Mucosa of gallbladder (tissue), 1 donor: ENCODE measurements around the gene PAEP. TPM values are rescaled to one million over a fixed set of nuclear protein-coding genes. Genes with fewer than 3 reads are reported as not detected.
"Not testable (repeated sequence)": the region's sequence is repeated elsewhere in the genome, so short reads cannot be mapped to it uniquely, and the experiment has no call there.

Experiments used
- DNase-seq: peaks from one replicate; pipeline ENCODE4 v3.0.0-alpha.2; 2020; ENCODE audit warnings: low spot score
- total RNA-seq: library from RNA; stranded (reverse); gene quantifications from one replicate; pipeline ENCODE4 v1.2.1, GENCODE V29; 2021
- donor health status: DM: no; HTN: no; CAD: no.

Gene PAEP
- not detected for total RNA-seq

DNA sequence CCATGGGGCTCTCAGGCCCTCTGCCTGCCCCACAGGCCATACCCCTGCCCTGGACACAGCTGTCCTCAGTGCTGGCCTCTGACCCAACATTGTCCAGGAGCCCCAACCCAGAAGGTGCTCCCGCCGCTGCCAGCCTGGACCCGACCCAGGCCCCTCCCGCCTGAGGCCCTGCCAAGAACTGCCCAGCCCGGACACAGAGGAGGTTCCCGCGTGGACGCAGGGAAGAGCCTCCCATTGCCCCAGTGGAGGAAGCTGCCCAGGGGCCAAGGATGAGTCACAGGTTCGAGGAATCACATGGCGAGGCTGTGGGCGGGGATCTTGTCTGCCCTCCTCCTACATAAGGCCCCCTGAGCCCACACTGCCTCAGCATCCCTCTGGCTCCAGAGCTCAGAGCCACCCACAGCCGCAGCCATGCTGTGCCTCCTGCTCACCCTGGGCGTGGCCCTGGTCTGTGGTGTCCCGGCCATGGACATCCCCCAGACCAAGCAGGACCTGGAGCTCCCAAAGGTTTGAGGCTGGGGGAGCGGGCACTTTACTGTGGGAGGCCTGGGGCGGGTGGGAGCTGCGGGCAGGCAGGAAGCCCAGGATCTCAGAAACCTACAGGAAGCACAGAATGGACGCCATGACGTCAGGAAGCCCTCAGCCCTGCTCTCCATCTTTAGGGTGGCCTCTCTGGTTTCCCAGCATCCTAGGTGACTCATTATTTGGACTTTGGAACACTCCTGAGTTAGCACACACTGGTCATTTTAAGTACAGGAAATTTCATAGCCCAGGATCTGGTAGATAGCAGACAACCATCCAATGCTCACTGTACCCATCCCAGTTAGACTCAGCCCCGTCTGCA lies at the start of gene PAEP:
PAEP (plus strand) TSS at position 366 of the 844 bp plus-strand sequence.
- DNase-seq, result no peak

GRCh38 chr9:135512241-135512603 lies 49.3 kb upstream of the PAEP start:
- DNase-seq, result no peak

DNA sequence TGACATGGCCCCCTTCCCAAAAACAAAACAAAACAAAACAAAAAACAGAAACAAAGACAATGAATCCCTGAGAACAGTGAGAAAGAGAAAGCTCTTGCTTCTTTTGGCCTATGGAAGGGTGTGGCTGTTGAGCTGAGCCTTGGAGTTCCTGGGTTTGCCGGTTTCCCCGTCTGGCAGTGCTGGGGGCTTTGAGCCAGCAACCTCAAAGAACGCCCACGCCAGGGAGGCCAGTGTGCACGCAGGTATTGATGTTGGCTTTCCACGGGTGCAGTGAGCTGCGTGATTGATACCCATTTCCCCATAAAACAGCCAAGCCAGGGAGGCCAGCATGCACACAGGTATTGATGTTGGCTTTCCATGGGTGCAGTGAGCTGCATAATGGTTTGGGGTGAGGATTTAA lies 48.7 kb upstream of the PAEP start:
- no peak for DNase-seq

GRCh38 chr9:135513351-135513846 lies 48.2 kb upstream of the PAEP start:
- no peak for DNase-seq

GRCh38 chr9:135513906-135514305 lies 47.6 kb upstream of the PAEP start:
- DNase-seq, result not testable (repeated sequence)

DNA sequence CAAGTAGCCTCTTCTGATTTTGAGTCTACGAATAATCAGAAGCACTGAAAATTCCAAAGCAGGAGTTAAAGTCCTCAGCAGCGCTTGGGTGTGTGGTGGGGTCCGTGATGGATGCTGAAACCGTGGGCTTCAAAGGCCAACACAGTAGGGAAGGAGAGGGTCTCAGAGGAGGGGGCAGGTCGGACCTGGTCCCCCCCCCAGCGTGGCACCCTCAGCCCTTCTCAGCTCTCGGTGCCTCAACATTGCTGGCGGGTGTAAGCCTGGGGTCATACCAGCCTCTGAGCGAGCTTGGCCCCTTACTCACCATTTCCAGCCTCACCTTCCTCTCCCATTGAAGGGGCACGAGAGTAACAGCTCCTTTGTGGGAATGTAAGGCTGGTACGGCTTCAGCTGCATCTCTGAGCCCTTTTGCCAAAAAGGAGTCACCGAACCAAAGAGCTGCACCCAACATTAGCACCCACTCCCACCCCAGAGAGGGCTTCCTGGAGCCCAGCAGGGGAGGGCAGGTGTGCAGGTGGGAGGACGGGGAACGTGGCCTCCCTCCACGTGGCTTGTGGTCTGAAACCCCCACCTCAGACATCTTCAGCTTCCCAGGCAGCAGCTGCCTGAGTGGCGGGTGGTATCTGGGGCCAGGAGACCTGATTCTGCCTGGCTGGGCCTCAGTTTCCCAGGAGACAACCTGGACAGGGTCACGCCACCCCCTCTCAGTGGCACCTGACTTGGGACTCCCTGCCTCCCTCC lies 47.0 kb upstream of the PAEP start:
- no peak for DNase-seq

DNA sequence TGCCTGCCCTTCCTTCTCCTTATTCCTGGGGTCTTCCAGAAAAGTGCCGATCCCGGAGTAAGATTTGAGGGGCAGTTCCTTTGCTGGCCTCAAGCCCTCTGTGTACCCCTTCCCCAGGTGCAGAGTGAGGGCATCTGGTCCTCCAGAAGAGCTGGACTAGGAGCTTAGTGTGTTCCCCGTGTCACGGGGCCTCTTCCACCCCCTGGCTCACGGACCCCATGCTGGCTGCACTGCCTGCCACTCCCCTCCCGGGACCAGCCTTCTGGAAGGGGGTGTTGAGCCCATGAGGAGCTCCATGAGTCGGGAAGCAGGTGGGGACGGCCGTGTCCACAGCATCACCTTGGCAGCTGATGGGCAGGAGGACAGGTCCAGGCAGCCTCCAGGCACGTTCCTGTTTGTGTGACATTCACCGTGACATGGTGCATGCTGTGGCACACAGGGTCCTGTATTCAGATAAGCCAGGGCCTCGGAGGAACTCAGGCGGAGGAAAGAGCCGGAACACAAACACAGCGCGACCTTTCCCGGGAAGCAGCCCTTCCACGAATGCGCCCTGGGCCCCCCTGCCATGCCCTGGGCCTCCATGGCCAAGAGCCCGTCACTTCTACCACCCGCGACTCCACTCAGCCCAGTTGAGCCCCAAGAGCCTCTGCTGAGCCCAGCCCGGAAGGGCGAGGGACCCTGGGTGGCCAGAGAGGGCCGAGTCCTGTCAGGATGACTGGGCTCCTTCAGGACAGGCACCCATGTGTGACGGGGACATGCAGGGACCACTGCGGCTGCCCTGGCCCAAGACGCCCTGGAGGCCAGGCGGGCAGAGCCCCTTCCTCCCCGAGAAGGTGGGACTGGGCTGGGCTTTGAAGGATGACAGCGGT lies 46.2 kb upstream of the PAEP start:
- DNase-seq, result no peak

GRCh38 chr9:135516132-135516860 lies 45.3 kb upstream of the PAEP start:
- no peak for DNase-seq

- no peak for DNase-seq
These were observed 44.1 kb upstream of the PAEP start for GRCh38 chr9:135517407-135517822.

- DNase-seq, result no peak
These were observed 42.2 kb upstream of the PAEP start for GRCh38 chr9:135519179-135519971.

DNA sequence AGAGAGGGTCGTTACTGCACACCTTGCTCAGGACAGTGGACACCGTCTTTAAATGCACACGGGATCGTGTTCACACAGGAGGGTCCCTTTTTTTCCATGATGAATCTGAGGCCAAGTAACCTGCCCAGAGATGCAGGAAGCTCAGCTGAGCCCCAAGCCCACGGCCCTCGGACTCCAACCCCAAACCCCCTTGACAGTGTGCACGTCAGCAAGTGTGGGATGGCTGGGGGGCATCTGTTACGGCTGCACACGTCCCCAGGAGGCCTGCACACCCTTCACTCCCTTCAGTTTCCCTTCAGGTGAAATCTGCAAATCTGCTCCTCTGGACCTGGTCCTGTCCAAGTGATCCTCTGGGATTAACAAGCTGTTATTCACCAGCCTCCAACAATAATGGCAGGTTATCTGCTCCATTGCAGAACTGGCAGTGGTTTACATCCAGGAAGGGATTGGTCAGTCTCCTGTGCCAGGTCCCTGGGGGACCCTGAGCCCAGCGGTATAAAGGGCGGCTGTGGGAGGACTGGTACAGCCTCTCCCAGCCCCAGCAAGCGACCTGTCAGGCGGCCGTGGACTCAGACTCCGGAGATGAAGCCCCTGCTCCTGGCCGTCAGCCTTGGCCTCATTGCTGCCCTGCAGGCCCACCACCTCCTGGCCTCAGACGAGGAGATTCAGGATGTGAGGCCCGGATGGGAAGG lies 40.5 kb upstream of the PAEP start, which contains the start of gene LCN1:
LCN1 (plus strand) TSS at position 525 of the 692 bp plus-strand sequence; CDS start at position 583, 58 bp downstream.
- no peak for DNase-seq

GRCh38 chr9:135521608-135522095 lies 39.9 kb upstream of the PAEP start:
- no peak for DNase-seq

DNA sequence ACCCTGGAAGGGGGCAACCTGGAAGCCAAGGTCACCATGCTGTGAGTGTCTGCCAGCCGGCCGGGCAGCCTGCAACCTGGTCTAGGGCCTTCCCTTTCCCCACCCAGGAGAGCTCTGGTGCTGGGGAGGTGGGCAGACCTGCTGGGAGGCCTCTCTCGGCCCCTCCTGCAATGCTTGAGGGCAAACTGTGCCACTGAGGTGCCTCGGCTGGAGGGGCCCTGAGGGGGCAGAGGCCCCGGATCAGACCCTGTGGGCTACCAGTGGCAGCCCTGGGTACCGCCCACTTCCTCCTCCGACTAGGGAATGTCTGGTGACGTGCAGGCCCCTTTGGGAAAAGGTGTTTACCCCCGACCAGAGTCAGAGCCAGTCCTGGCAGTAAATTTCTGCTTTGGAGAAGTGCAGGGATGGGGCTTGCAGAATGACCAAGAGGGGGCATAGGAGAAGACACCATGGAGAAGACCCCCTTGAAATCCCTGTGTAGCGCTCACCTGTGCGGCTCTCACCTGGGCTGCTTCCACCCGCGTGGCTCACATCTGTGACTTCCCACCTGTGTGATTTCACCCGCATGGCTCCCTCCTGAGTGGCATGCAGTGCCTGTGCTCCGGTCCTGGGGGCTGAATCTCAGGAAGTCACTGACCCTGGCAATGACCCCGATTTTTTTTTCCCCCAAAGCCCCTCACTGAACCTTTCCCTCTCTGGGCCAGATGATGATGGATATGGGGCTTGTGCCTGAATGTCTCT lies 39.2 kb upstream of the PAEP start:
- no peak for DNase-seq

DNA sequence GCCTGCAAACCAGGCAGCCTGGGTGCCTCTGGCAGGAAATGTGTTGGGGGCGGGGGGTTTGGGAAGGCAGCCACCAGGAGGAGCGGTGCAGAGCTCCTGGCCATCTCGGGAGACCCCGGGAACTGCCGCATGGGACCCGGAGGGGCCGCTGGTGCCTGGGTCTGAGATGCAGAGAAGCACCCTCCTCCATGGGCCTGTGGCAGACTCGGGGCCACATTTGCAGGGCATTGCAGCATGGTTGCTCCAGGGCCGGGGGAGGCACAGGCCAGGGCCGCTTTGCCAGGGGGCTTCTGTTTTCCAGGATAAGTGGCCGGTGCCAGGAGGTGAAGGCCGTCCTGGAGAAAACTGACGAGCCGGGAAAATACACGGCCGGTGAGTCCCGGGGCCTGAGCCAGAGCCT lies 38.6 kb upstream of the PAEP start:
- no peak for DNase-seq

DNA sequence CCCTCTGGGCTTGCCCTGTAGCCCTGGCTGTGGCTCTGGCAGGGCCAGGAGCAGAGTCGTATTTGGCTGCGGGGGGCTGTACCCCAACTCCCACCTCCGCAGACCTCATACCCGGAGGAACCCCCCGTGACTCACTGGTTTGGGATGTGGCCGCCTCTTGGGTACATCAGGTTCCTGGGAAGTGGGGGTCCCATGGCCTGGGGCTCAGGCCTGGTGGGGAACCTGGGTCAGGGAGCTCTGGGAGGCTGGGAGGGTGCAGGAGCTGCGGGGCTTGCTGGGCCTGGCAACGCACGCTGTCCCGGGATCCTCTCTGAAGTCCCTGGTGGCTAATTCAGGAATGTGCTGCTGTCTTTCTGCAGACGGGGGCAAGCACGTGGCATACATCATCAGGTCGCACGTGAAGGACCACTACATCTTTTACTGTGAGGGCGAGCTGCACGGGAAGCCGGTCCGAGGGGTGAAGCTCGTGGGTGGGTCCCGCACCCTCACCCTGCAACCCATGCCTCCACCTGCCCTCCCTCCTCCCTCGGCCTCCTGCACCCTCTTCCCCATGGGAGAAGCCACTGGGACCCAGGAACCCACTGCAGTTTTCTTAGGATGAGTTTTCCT lies 37.9 kb upstream of the PAEP start:
- DNase-seq, result no peak

DNA sequence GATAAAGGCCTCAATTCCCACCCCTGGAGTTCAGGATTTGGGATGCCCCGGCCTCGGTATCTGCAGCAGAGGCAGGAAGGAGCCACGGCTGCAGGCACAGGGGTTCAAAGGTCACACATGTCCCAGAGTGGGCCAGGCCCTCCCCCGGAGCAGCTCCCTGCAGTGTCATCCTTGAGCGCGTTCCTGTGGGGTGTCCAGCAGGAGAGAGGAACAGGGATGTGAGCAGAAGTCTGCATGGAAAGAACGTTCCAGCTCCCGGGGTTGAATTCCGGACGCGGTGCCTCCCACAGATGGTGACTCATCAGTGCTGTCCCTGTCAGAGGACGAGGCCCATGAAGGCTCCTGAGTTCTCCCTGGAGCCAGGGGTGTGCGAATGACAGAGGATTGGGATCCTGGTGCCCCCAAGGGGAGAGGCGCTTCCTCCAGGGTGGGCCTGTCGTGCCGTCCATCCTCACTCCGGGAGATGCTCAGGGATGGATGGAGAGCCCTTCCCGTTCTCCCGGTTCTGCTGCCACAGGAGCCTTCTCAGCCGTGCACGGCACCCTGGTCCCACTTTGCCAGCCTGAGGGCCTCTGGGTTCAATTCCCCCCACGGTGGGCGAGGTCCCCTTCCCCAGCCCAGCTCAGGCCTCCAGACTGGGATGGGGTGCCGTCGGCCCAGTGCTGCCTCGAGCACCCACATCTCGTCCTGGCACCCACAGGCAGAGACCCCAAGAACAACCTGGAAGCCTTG lies 37.3 kb upstream of the PAEP start:
- no peak for DNase-seq

DNA sequence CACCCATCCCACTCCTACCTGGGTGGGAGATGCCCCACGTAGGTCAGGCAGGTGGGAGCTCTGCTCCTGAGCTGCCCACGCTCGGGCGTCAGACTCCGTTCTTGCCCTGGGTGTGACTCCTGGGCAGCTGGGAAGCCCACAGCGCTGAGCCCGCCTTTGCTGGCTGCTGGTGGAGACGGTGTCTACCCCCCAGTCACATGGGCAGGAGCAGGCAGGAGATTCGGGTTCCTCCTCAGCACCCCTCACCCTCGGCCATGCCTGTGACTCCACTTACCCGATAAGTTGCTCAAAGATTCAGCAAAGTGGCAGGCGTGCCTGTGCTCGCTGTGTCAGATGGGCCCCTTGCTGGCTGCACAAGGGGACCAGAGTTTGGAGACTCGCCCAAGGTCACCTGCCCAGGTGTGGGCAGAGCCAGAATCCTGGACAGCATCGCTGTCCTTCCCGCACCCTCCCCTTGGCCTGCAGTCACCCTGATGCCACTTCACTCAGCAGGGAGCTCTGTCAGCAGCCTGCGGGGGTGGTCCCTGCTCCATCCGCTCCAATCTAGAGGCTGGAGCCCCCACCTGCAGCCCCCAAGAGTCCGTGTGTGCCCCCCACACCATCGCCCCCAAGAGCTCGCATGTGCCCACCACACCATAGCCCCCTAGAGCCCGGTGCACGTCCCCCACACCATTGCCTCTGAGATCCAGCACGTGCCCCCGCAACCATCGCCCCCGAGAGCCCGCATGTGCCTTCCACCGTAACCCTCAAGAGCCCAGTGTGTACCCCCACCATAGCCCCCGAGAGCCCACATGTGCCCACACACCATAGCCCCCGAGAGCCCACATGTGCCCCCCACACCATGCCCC lies 36.1 kb upstream of the PAEP start:
- no peak for DNase-seq
